ENCODE measurements around the gene GPHN. TPM values are rescaled to one million over a fixed set of nuclear protein-coding genes. Genes with fewer than 3 reads are reported as not detected.

The GPHN gene
- total RNA-seq, 2 donors from 2014 or later, result 24.1 to 25.7 TPM

- 93 to 99% methylated on average over 2 of the region's 2 CpGs for WGBS, 2 donors
- no peak for TF ChIP-seq CTCF (IDR thresholded peaks at IDR 0.05)
- no peak for TF ChIP-seq POLR2A (IDR thresholded peaks at IDR 0.05)
- Histone ChIP-seq H3K4me3 (no peak overlapping the region), H3K9me3 (no peaks in the 10 kb centered on the region), H3K27ac (no peak overlapping the region), H3K36me3 (replicated peaks in 1 of 2; ENCODE audit: insufficient read depth in 1 of 2, low read depth in 2 of 2) (peaks cover 0 to 1% of the 10 kb centered on the region in 2 donors), H3K4me1 (no peaks in the 10 kb centered on the region), H3K27me3 (no peaks in the 10 kb centered on the region)
- ATAC-seq (no peak), DNase-seq (no peak)
- intact Hi-C loops (cut with DNase I), result no loop called here
Measured at GRCh38 chr14:67004521-67004920, 496.6 kb downstream of the GPHN start.

GRCh38 chr14:67010602-67011001, 502.7 kb downstream of the GPHN start:
- no peak for TF ChIP-seq POLR2A (IDR thresholded peaks at IDR 0.05)
- no peak for TF ChIP-seq CTCF (IDR thresholded peaks at IDR 0.05)
- intact Hi-C loops (cut with DNase I), result no loop called here
- WGBS, 2 donors, result 70 to 84% methylated on average over 1 of the region's 1 CpG
- ATAC-seq, result no peak
- Histone ChIP-seq H3K4me1 (no peaks in the 10 kb centered on the region), H3K27ac (no peak overlapping the region), H3K36me3 (replicated peaks in 1 of 2; ENCODE audit: insufficient read depth in 1 of 2, low read depth in 2 of 2) (no peaks in the 10 kb centered on the region), H3K4me3 (no peak overlapping the region), H3K27me3 (no peaks in the 10 kb centered on the region), H3K9me3 (no peaks in the 10 kb centered on the region)
- no peak for DNase-seq

GRCh38 chr14:67016856-67017255, 508.9 kb downstream of the GPHN start:
- Histone ChIP-seq H3K27me3 (no peaks in the 10 kb centered on the region), H3K9me3 (no peaks in the 10 kb centered on the region), H3K27ac (no peak overlapping the region), H3K36me3 (replicated peaks in 1 of 2; ENCODE audit: insufficient read depth in 1 of 2, low read depth in 2 of 2) (no peaks in the 10 kb centered on the region), H3K4me1 (no peaks in the 10 kb centered on the region), H3K4me3 (no peak overlapping the region)
- no peak for ATAC-seq
- no peak for DNase-seq
- intact Hi-C loops (cut with DNase I), result no loop called here
- TF ChIP-seq POLR2A (IDR thresholded peaks at IDR 0.05), result no peak
- TF ChIP-seq CTCF (IDR thresholded peaks at IDR 0.05), result no peak

GRCh38 chr14:67018720-67019119, 510.8 kb downstream of the GPHN start:
- Histone ChIP-seq H3K4me1 (no peaks in the 10 kb centered on the region), H3K27me3 (no peaks in the 10 kb centered on the region), H3K9me3 (no peaks in the 10 kb centered on the region), H3K4me3 (no peak overlapping the region), H3K36me3 (replicated peaks in 1 of 2; ENCODE audit: insufficient read depth in 1 of 2, low read depth in 2 of 2) (no peaks in the 10 kb centered on the region), H3K27ac (no peak overlapping the region)
- DNase-seq (no peak), ATAC-seq (no peak)
- no peak for TF ChIP-seq POLR2A (IDR thresholded peaks at IDR 0.05)
- no peak for TF ChIP-seq CTCF (IDR thresholded peaks at IDR 0.05)
- intact Hi-C loops (cut with DNase I), result no loop called here

- TF ChIP-seq POLR2A (IDR thresholded peaks at IDR 0.05), result no peak
- TF ChIP-seq CTCF (IDR thresholded peaks at IDR 0.05), result no peak
- no peak for ATAC-seq
- no peaks in the 10 kb centered on the region for H3K9me3 ChIP-seq
- DNase-seq, result no peak
- intact Hi-C loops (cut with DNase I), result no loop called here
- no peak overlapping the region for H3K4me3 ChIP-seq
- H3K27me3 ChIP-seq, result no peaks in the 10 kb centered on the region
- 92 to 96% methylated on average over 3 of the region's 3 CpGs for WGBS, 2 donors
- H3K27ac ChIP-seq, result no peak overlapping the region
- H3K36me3 ChIP-seq (replicated peaks in 1 of 2; ENCODE audit: insufficient read depth in 1 of 2, low read depth in 2 of 2), result no peaks in the 10 kb centered on the region
- H3K4me1 ChIP-seq, result no peaks in the 10 kb centered on the region
Measured at GRCh38 chr14:67019796-67020195, 511.8 kb downstream of the GPHN start.
